IPS-15b (cell line): ENCODE measurements around the gene ZNF865.
"Not testable (repeated sequence)": the region's sequence is repeated elsewhere in the genome, so short reads cannot be mapped to it uniquely, and the experiment has no call there.

ENCODE experiments used
- H3K27me3 ChIP-seq: one replicate; pipeline ENCODE4 v1.6.1; 2013; ENCODE audit warnings: low read length; ENCODE audit not compliant: control insufficient read depth, insufficient read depth
- H3K36me3 ChIP-seq: one replicate; pipeline ENCODE4 v1.6.1; 2013; ENCODE audit warnings: low read length; ENCODE audit not compliant: control insufficient read depth, insufficient read depth
- H3K4me1 ChIP-seq: one replicate; pipeline ENCODE4 v1.6.1; 2013; ENCODE audit warnings: mild to moderate bottlenecking, low read length; ENCODE audit not compliant: control insufficient read depth, insufficient read depth
- H3K4me3 ChIP-seq: one replicate; pipeline ENCODE4 v1.5.1; 2013; ENCODE audit warnings: low read depth, low read length
- H3K9ac ChIP-seq: one replicate; pipeline ENCODE4 v1.6.1; 2013; ENCODE audit warnings: low read depth, mild to moderate bottlenecking, low read length
- H3K9me3 ChIP-seq: one replicate; pipeline ENCODE4 v1.6.1; 2013; ENCODE audit warnings: mild to moderate bottlenecking, low read length; ENCODE audit not compliant: control insufficient read depth, insufficient read depth

The ZNF865 gene

DNA sequence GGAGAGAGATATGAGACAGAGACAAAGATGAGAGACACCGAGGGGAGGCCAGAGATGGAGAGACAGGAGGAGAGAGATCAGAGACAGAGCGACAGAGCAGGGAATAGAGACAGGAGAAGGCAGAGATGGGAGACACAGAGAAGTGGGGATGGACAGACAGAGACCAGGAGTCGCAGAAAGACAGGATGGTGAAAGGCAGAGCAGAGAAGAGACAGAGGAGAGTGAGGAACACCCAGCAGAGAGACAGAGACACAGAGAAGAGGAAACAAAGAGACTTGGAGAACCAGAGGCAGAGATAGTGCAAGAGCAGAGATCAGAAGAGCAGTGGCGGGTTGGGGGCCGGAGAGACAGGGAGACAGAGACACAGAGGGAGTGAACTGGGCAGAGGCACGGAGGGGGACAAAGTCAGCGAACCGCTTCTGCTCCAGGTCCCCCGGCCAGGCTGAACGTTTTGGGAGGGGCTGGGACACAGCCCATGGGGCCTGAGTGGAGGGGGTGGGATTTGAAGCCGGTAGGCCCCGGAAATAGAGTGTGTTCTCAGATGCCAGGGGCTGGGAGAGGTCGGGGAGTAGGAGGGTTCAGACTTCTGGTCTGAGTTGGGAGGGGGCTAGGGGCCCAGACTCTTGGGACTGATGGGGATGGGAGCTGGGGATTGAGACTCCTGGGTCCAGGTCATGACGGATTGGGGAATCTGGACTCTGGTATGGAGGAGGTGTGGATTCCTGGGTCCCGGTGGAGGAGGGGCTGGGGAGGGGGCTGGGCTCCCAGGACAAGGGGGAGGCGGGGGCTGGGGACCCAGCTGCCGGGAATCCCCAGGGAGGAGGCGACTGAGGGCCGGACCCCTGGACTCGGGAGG lies 25.5 kb upstream of the ZNF865 start:
- Histone ChIP-seq H3K9ac (peak overlapping the region; percentile 79), H3K27me3 (no peaks in the 10 kb centered on the region), H3K36me3 (peaks cover 21% of the 10 kb centered on the region), H3K9me3 (no peaks in the 10 kb centered on the region), H3K4me3 (peak overlapping the region; percentile 86), H3K4me1 (peaks cover 5% of the 10 kb centered on the region)

GRCh38 chr19:55580628-55581144 lies 24.8 kb upstream of the ZNF865 start, which contains the start of gene ZNF579:
Gene ZNF579, minus strand, starts transcription at chr19:55580848. Its CDS starts 1,209 bp downstream, at chr19:55579639.
- Histone ChIP-seq H3K9ac (peak within 1 kb of the TSS; percentile 79), H3K36me3 (peaks cover 21% of the 10 kb centered on the region), H3K9me3 (no peaks in the 10 kb centered on the region), H3K4me1 (peaks cover 5% of the 10 kb centered on the region), H3K27me3 (no peaks in the 10 kb centered on the region), H3K4me3 (peak within 1 kb of the TSS; percentile 86)

DNA sequence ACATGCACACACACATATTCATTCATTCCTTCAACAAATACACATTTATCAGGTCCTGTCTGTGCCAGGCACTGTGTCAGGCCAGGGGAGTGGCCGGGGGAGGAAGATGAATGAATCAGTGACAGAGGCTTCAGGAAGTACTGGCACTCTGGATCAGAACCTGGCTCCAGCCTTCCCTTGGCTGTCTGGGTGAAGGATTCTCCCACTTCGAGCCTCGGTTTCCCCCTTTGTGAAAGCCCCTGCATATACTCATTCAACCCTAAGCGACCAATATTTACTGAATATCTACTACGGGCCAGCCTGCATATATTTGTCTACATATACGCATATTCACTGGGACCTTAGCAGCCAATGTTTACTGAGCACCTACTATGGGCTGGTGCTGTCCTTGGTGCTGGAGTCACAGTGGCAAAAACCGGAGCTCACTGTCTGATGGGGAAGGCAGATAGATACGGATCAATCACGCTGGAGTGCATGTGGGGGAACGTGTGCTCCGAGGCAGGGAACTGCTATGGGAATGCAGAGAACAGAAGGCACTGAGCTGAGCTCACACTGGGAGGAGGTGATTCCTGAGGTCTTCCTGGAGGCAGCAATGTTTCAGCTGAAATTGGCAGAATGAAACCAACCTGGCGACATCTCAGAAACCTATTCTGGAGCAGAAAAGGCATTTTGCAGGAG lies 24.2 kb upstream of the ZNF865 start:
- no peak overlapping the region for H3K9ac ChIP-seq
- no peaks in the 10 kb centered on the region for H3K9me3 ChIP-seq
- peaks cover 5% of the 10 kb centered on the region for H3K4me1 ChIP-seq
- peak overlapping the region; percentile 64 for H3K4me3 ChIP-seq
- peaks cover 17% of the 10 kb centered on the region for H3K36me3 ChIP-seq
- H3K27me3 ChIP-seq = no peaks in the 10 kb centered on the region

DNA sequence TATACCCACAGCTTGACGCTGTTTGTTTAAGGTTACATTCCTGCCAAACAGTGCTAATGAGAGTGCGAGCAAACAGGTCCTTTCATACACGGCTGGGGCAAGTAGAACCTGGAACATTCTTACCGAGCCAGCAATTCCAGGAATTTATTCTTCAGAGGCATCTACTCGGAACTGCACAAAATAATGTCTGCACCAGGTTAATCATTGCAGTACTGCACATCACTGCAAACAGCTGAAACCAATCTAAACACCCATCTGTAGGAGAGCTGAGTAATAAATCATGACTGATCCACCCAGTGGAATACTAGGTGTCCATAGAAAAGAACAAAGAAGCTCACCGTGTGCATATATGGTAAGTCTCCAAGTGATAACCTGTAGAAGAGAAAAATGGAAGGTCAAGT lies 23.6 kb upstream of the ZNF865 start:
- H3K4me3 ChIP-seq = no peak overlapping the region
- no peaks in the 10 kb centered on the region for H3K9me3 ChIP-seq
- H3K27me3 ChIP-seq = no peaks in the 10 kb centered on the region
- H3K4me1 ChIP-seq = peaks cover 7% of the 10 kb centered on the region
- H3K36me3 ChIP-seq = peaks cover 16% of the 10 kb centered on the region
- H3K9ac ChIP-seq = no peak overlapping the region

DNA sequence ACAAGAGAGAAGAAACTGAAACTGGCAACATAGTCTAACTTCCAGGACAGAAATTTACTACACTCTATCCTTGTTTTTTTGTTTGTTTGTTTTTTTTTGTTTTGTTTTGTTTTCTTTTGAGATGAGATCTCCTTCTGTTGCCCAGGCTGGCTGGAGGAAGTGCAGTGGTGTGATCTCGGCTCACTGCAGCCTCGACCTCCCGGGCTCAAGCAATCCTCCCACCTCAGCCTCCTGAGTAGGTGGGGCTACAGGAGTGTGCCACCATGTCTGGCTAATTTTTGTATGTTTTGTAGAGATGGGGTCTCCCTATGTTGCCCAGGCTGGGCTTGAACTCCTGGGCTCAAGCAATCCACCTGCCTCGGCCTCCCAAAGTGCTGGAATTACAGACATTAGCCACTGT lies 23.2 kb upstream of the ZNF865 start:
- not testable (repeated sequence) for H3K9ac ChIP-seq, H3K27me3 ChIP-seq, H3K4me1 ChIP-seq, H3K4me3 ChIP-seq, H3K9me3 ChIP-seq
- peaks cover 11% of the 10 kb centered on the region for H3K36me3 ChIP-seq

DNA sequence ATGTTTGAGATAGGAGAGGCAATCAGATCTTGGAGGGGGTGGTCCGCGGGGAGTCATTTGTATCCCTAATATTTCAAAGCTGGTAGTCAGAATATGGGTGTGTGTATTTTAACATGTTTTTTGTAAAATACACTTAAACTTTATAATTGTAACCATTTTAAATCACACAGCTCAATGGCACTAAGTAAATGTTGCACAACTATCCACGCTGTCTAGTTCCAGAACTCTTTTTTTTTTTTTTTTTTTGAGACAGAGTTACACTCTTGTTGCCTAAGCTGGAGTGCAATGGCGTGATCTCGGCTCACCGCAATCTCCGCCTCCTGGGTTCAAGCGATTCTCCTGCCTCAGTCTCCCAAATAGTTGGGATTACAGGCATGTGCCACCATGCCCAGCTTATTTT lies 21.6 kb upstream of the ZNF865 start:
- not testable (repeated sequence) for H3K9ac ChIP-seq, H3K36me3 ChIP-seq, H3K4me1 ChIP-seq, H3K9me3 ChIP-seq, H3K4me3 ChIP-seq, H3K27me3 ChIP-seq

GRCh38 chr19:55584871-55585270 lies 20.6 kb upstream of the ZNF865 start:
- H3K4me1 ChIP-seq = peaks cover 5% of the 10 kb centered on the region
- no peaks in the 10 kb centered on the region for H3K36me3 ChIP-seq
- no peaks in the 10 kb centered on the region for H3K9me3 ChIP-seq
- H3K27me3 ChIP-seq = no peaks in the 10 kb centered on the region
- H3K9ac ChIP-seq = no peak overlapping the region
- H3K4me3 ChIP-seq = no peak overlapping the region

DNA sequence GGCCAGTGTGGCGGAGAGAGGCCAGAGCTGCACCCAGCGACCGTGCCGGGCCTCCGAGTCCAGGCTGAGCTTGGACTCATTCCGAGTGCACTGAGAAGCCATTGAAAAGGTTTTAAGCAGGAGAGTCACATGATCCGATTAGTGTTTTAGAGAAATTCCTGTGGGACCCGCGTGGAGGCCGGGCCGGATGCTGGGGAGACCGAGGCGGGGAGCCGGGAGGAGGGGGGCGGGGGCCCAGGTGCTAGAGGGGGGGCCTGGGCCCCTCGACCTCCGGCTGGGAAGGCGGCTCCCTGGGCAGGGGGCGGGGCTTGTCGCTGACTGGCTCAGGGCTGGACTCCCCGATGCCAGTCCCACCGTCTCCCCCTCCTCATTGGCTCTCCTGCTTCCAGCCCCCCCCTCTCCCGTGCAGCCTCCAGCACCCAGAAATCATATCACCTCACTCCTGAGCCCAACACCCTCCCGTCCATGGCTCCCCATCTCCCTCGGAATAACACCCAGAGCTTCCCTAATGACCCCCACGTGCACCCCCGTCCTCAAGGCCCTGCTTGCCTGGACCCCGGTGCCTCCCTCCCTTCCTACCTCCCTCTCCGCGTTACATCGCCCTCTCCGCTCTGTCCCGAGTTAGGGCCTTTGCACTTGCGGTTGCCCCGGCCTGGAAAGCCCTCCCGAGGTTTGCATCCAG lies 19.6 kb upstream of the ZNF865 start:
- Histone ChIP-seq H3K4me1 (peaks cover 5% of the 10 kb centered on the region), H3K4me3 (peak overlapping the region; percentile 79), H3K9ac (no peak overlapping the region), H3K9me3 (no peaks in the 10 kb centered on the region), H3K36me3 (no peaks in the 10 kb centered on the region), H3K27me3 (no peaks in the 10 kb centered on the region)

DNA sequence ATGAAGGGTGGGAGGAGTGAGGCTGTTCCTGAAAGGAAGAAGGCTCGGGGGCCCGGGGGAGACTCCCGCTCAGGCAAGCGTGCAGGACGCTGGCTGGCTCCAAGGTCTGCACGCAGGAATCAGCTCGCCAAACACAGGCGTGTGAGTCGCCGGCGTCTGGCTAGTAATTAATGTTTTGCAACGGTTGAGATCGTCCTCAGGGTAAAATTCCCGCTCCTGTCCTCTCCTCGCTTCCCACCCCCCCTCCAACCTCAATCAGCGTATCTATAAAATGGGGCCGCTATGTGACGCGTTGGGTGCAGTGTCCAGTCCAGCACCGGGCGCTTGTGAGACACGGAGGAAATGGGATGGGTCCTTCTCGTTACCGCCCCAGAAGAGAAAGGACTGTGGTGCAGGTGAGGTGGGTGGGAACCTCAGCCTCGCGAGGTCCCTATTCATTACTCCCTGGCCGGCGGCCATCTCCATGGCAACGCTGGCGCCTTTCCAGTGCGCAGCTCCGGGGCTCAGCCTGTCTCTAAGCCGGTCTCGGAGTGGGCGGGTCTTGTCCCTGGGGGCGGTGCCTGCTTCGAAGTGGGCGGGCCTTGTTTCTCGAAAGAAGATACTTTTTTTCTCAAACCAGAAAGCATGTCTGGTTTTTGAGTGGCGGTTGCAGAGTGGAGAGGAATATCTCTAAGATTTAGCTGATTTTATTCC lies 18.3 kb upstream of the ZNF865 start:
- Histone ChIP-seq H3K9ac (no peak overlapping the region), H3K27me3 (no peaks in the 10 kb centered on the region), H3K36me3 (peaks cover under 1% of the 10 kb centered on the region), H3K4me3 (peak overlapping the region; percentile 67), H3K9me3 (no peaks in the 10 kb centered on the region), H3K4me1 (peaks cover 2% of the 10 kb centered on the region)

DNA sequence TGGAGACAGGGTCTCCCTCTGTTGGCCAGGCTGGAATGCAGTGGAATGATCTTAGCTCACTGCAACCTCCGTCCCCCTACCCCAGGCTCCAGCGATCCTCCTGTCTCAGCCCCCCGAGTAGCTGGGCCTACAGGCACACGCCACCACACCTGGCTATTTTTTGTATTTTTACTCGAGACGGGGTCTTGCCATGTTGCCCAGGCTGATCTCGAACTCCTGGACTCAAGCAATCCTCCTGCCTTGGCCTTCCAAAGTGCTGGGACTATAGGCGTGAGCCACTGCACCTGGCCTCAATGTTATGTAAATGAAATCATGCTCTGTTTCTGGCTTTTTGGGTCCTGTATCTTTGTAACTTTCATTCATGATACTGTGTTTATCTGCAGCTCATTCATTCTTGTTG lies 16.7 kb upstream of the ZNF865 start:
- H3K4me1 ChIP-seq = peaks cover 2% of the 10 kb centered on the region
- no peaks in the 10 kb centered on the region for H3K27me3 ChIP-seq
- no peaks in the 10 kb centered on the region for H3K9me3 ChIP-seq
- H3K9ac ChIP-seq = no peak overlapping the region
- H3K36me3 ChIP-seq = peaks cover 4% of the 10 kb centered on the region
- H3K4me3 ChIP-seq = no peak overlapping the region

DNA sequence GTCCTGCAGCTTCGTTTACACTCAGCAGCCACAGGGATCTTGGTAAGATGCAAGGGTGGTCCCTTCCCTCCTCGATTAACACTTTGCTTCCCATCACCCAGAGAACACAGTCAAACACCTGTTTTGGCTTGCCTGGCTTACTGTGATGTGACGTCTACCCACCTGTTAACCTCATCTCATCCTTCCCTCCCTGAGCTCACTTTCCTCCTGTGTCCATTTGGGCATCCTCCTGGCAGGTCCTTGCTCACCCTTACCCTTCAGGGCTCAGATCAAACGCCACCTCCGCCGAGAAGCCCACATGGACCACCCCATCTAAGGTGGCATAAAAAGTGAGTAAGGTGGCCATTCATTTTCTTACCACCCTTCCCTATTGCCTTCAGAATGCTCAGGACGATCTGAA lies 15.3 kb upstream of the ZNF865 start:
- Histone ChIP-seq H3K9me3 (no peaks in the 10 kb centered on the region), H3K27me3 (no peaks in the 10 kb centered on the region), H3K9ac (no peak overlapping the region), H3K36me3 (peaks cover 4% of the 10 kb centered on the region), H3K4me1 (peaks cover 2% of the 10 kb centered on the region), H3K4me3 (no peak overlapping the region)
